Keratinocyte (primary cell): Measurements from ENCODE around the gene KDM2A. TPM values are rescaled to one million over a fixed set of nuclear protein-coding genes. Genes with fewer than 3 reads are reported as not detected.

Source experiments
- DNase-seq: peaks from one replicate; pipeline ENCODE4 v3.0.0-alpha.2; 2011; ENCODE audit warnings: low read depth, missing footprints, low spot score
- FAIRE-seq: peaks from 2 replicates; lab custom pipeline; 2011; peaks lifted over from hg19 to GRCh38; lab: Jason Lieb, UNC
- H2AFZ ChIP-seq: 2 replicates; pipeline ENCODE4 v1.6.0; 2012; ENCODE audit warnings: low read length, control low read depth, inconsistent platforms; ENCODE audit not compliant: control insufficient read depth
- H3K27ac ChIP-seq: 2 replicates; pipeline ENCODE4 v1.5.1; 2011; ENCODE audit warnings: low read length; ENCODE audit not compliant: control insufficient read depth, insufficient read depth
- H3K27me3 ChIP-seq: 3 replicates; pipeline ENCODE4 v1.6.0; 2011; ENCODE audit warnings: low read length; ENCODE audit not compliant: control insufficient read depth, insufficient read depth; ENCODE audit errors: extremely low read depth
- H3K36me3 ChIP-seq, 2 experiments: 2 replicates in 1 of 2; 3 replicates in 1 of 2; pipeline ENCODE4 v1.5.1; 2011; ENCODE audit warnings: low read length in 2 of 2, mild to moderate bottlenecking in 1 of 2; ENCODE audit not compliant: control insufficient read depth in 2 of 2, insufficient read depth in 2 of 2; ENCODE audit errors: extremely low read depth in 1 of 2
- H3K4me1 ChIP-seq: 3 replicates; pipeline ENCODE4 v1.5.1; 2011; ENCODE audit warnings: low read length; ENCODE audit not compliant: control insufficient read depth, insufficient read depth; ENCODE audit errors: extremely low read depth
- H3K4me2 ChIP-seq: 3 replicates; pipeline ENCODE4 v1.6.0; 2011; ENCODE audit warnings: low read depth, low read length; ENCODE audit not compliant: control insufficient read depth, insufficient read depth; ENCODE audit errors: extremely low read depth
- H3K4me3 ChIP-seq, 3 experiments: fragments of 200-600 bp in 1 of 3; sonication (generic) in 1 of 3; 2 replicates in 2 of 3; 3 replicates in 1 of 3; pipeline ENCODE4 v1.5.1; 2011 to 2016; ENCODE audit warnings: low read length in 3 of 3, mild to moderate bottlenecking in 3 of 3, control low read depth in 2 of 3, inconsistent platforms in 1 of 3, low read depth in 1 of 3, mixed read lengths in 1 of 3, mixed run types in 1 of 3, moderate library complexity in 1 of 3; ENCODE audit not compliant: control insufficient read depth in 2 of 3, insufficient read depth in 2 of 3; ENCODE audit errors: extremely low read depth in 1 of 3
- H3K79me2 ChIP-seq: 2 replicates; pipeline ENCODE4 v1.6.0; 2012; ENCODE audit warnings: low read length; ENCODE audit not compliant: control insufficient read depth, insufficient read depth
- H3K9ac ChIP-seq: 3 replicates; pipeline ENCODE4 v1.6.0; 2011; ENCODE audit warnings: low read length; ENCODE audit not compliant: control insufficient read depth, insufficient read depth; ENCODE audit errors: extremely low read depth
- H3K9me1 ChIP-seq: 3 replicates; pipeline ENCODE4 v1.6.0; 2011; ENCODE audit warnings: low read length; ENCODE audit not compliant: control insufficient read depth, insufficient read depth; ENCODE audit errors: extremely low read depth
- H3K9me3 ChIP-seq: 2 replicates; pipeline ENCODE4 v1.5.1; 2012; ENCODE audit warnings: low read depth, low read length; ENCODE audit not compliant: control insufficient read depth
- H4K20me1 ChIP-seq: 3 replicates; pipeline ENCODE4 v1.6.0; 2011; ENCODE audit warnings: low read length; ENCODE audit not compliant: control insufficient read depth, insufficient read depth; ENCODE audit errors: extremely low read depth
- CTCF ChIP-seq, 3 experiments: IDR thresholded peaks in 1 of 3; conservative IDR thresholded peaks in 1 of 3; optimal IDR thresholded peaks in 1 of 3; 2 replicates in 2 of 3; 3 replicates in 1 of 3; pipeline versions ENCODE3 to v1.5.1; 2011; ENCODE audit warnings: low read length in 3 of 3, mild to moderate bottlenecking in 3 of 3, moderate library complexity in 2 of 3, control low read depth in 1 of 3, inconsistent platforms in 1 of 3; ENCODE audit not compliant: insufficient read depth in 2 of 3; ENCODE audit errors: extremely low read depth in 1 of 3
- EZH2 ChIP-seq: IDR thresholded peaks from one replicate; pipeline ENCODE4 v1.6.1; 2012; ENCODE audit warnings: inconsistent platforms, mild to moderate bottlenecking, low read length, moderate library complexity
- dilution Hi-C: fragments of 300-500 bp; cut with MboI; formaldehyde crosslinking; loops from one replicate; pipeline ENCODE4 v1.7.0; 2020; ENCODE audit warnings: low sequenced_read_pairs; ENCODE audit not compliant: extremely low pct_ligation_motif_present
- polyA plus RNA-seq, 5 experiments: library from polyadenylated mRNA; depleted of rRNA in 3 of 5; stranded (reverse) in 3 of 5; stranded (forward) in 1 of 5; unstranded in 1 of 5; fragments of >200 nt; gene quantifications; 1 replicate in 1 of 5; 2 replicates in 3 of 5; 3 replicates in 1 of 5; pipeline versions ENCODE4 v1.2.1 to v1.2.3, GENCODE V29; 2011 to 2012; ENCODE audit warnings: missing spikeins in 2 of 5, low read depth in 1 of 5, low replicate concordance in 1 of 5

Gene KDM2A
- polyA plus RNA-seq, 1 donor (not counting 4 experiments of a cell fraction or from before 2014, with no cell fraction given) = 29.9 TPM

- dilution Hi-C loops = no loop called here
- no peak for TF ChIP-seq CTCF (optimal IDR thresholded peaks at IDR 0.05 in 1 of 3, IDR thresholded peaks at IDR 0.05 in 1 of 3, conservative IDR thresholded peaks at IDR 0.05 in 1 of 3; ENCODE audit: extremely low read depth in 1 of 3, insufficient read depth in 2 of 3, low read length in 3 of 3)
- no peak for TF ChIP-seq EZH2
- DNase-seq = no peak
Observed at GRCh38 chr11:67279589-67280340, 160.7 kb downstream of the KDM2A start.

GRCh38 chr11:67280341-67280787 is 161.3 kb downstream of the KDM2A start:
- peaks cover 43 to 59% of the 10 kb centered on the region in 2 experiments for H3K36me3 ChIP-seq
- no peaks in the 10 kb centered on the region for H3K9me3 ChIP-seq
- H3K27ac ChIP-seq = no peak overlapping the region
- dilution Hi-C loops = no loop called here
- H3K9ac ChIP-seq = no peak overlapping the region
- no peak overlapping the region for H3K4me3 ChIP-seq
- no peak overlapping the region for H2AFZ ChIP-seq
- no peak overlapping the region for H3K4me2 ChIP-seq
- DNase-seq (no peak), FAIRE-seq (no peak)
- TF ChIP-seq EZH2 (no peak), CTCF (optimal IDR thresholded peaks at IDR 0.05 in 1 of 3, IDR thresholded peaks at IDR 0.05 in 1 of 3, conservative IDR thresholded peaks at IDR 0.05 in 1 of 3; ENCODE audit: extremely low read depth in 1 of 3, insufficient read depth in 2 of 3, low read length in 3 of 3) (no peak)
- H3K9me1 ChIP-seq = no peaks in the 10 kb centered on the region
- no peaks in the 10 kb centered on the region for H3K27me3 ChIP-seq
- H3K79me2 ChIP-seq = peaks cover 26% of the 10 kb centered on the region
- no peaks in the 10 kb centered on the region for H4K20me1 ChIP-seq
- peaks cover 15% of the 10 kb centered on the region for H3K4me1 ChIP-seq

More at GRCh38 chr11:67279589-67280340, 160.7 kb downstream of the KDM2A start:
- FAIRE-seq = no peak
- Histone ChIP-seq H3K4me3 (no peak overlapping the region), H3K36me3 (peaks cover 42 to 63% of the 10 kb centered on the region in 2 experiments), H3K27ac (no peak overlapping the region), H3K9ac (no peak overlapping the region), H4K20me1 (no peaks in the 10 kb centered on the region), H3K9me3 (no peaks in the 10 kb centered on the region), H3K4me2 (no peak overlapping the region), H3K9me1 (no peaks in the 10 kb centered on the region), H3K27me3 (no peaks in the 10 kb centered on the region), H3K79me2 (peaks cover 31% of the 10 kb centered on the region), H3K4me1 (peaks cover 15% of the 10 kb centered on the region), H2AFZ (no peak overlapping the region)
